GM19025 (cell line): ENCODE results near the gene BET1L.
"Not testable (repeated sequence)": the region's sequence is repeated elsewhere in the genome, so short reads cannot be mapped to it uniquely, and the experiment has no call there.

ENCODE experiments used
- ATAC-seq: cut with Tn5 transposase; IDR thresholded peaks from one replicate; pipeline ENCODE4 v1.9.1; 2021; ENCODE audit warnings: mild to moderate bottlenecking, low read depth, moderate library complexity; ENCODE audit not compliant: unreplicated experiment

BET1L gene

GRCh38 chr11:198236-198806 lies 8.9 kb downstream of the BET1L start:
- no peak for ATAC-seq

- ATAC-seq = no peak
Measured at GRCh38 chr11:197741-198235, 9.4 kb downstream of the BET1L start.

- no peak for ATAC-seq
Measured at GRCh38 chr11:196786-197731, 10.1 kb downstream of the BET1L start.

GRCh38 chr11:193481-193880 lies 13.7 kb downstream of the BET1L start:
- not testable (repeated sequence) for ATAC-seq

- not testable (repeated sequence) for ATAC-seq
Measured at GRCh38 chr11:192674-193128, 14.5 kb downstream of the BET1L start, which contains the start of gene SCGB1C1. Gene SCGB1C1 (plus strand): TSS chr11:193078. CDS start chr11:193100, 22 bp downstream.

- ATAC-seq = not testable (repeated sequence)
Measured at GRCh38 chr11:191490-192478, 15.4 kb downstream of the BET1L start.

- ATAC-seq = not testable (repeated sequence)
Measured at GRCh38 chr11:190546-190945, 16.7 kb downstream of the BET1L start.

- peak; percentile 76 for ATAC-seq
Measured at GRCh38 chr11:189843-190311, 17.3 kb downstream of the BET1L start.

- not testable (repeated sequence) for ATAC-seq
Measured at GRCh38 chr11:189200-189783, 17.9 kb downstream of the BET1L start.

- not testable (repeated sequence) for ATAC-seq
Measured at GRCh38 chr11:180242-180641, 27.0 kb downstream of the BET1L start.
